GM10248 (cell line): ENCODE measurements around the gene BORCS6.

ENCODE experiments used
- CTCF ChIA-PET: fragments of 300-600 bp; sonication (Branson Sonifier 250); formaldehyde crosslinking; extraction: SDS; loops from one replicate; lab custom pipeline; 2021; ENCODE audit warnings: antibody characterized with exemption; lab: Yijun Ruan, JAX
- POLR2A ChIA-PET: fragments of 350-650 bp; sonication (Branson Sonifier 250); formaldehyde crosslinking; extraction: SDS; loops from one replicate; lab custom pipeline; 2020; ENCODE audit warnings: antibody characterized with exemption; lab: Yijun Ruan, JAX
- DNase-seq: peaks from one replicate; pipeline ENCODE4 v3.0.0; 2012; ENCODE audit errors: extremely low spot score
- CTCF ChIP-seq: IDR thresholded peaks from 2 replicates; pipeline ENCODE4 v1.5.1; 2012; ENCODE audit warnings: mild to moderate bottlenecking, low read depth; ENCODE audit errors: extremely low read depth, missing control alignments, control extremely low read depth

Gene BORCS6

GRCh38 chr17:8212312-8213180 lies 22.6 kb upstream of the BORCS6 start:
- CTCF ChIA-PET: interaction anchor here (1.0 to 4.2 kb wide), 3 partner anchors 10 to 54 kb away, joined by 3 to 18 read pairs (median 3); no protein-coding TSS in a partner anchor
- TF ChIP-seq CTCF: no peak
- POLR2A ChIA-PET: interaction anchor here (0.6 kb wide), 1 partner anchor 10 kb away, joined by 3 read pairs; no protein-coding TSS in a partner anchor
- DNase-seq: no peak

GRCh38 chr17:8210761-8211458 lies 20.9 kb upstream of the BORCS6 start:
- DNase-seq: no peak
- POLR2A ChIA-PET: interaction anchor here (0.7 to 2.0 kb wide), 7 partner anchors 9 to 73 kb away, joined by 3 to 18 read pairs (median 6); partner anchors contain the start of gene BORCS6
- no peak for TF ChIP-seq CTCF
- CTCF ChIA-PET: interaction anchor here (1.0 to 4.2 kb wide), 5 partner anchors 8 to 34 kb away, joined by 3 to 18 read pairs (median 5); no protein-coding TSS in a partner anchor

- ChIA-PET CTCF (interaction anchor here (1.0 to 4.2 kb wide), 7 partner anchors 9 to 34 kb away, joined by 3 to 18 read pairs (median 4); partner anchors contain the start of gene BORCS6), POLR2A (interaction anchor here (0.7 to 2.0 kb wide), 9 partner anchors 8 to 73 kb away, joined by 3 to 18 read pairs (median 5); partner anchors contain the start of gene BORCS6)
- DNase-seq: peak; percentile 96
- no peak for TF ChIP-seq CTCF
Measured at GRCh38 chr17:8209907-8210760, 20.2 kb upstream of the BORCS6 start, which contains the start of gene AURKB. TSS of gene AURKB (minus strand) at chr17:8210575. CDS start at chr17:8210224, 351 bp downstream.

- TF ChIP-seq CTCF: no peak
- no peak for DNase-seq
- CTCF ChIA-PET: interaction anchor here (0.9 to 1.2 kb wide), 2 partner anchors 15 to 85 kb away, joined by 3 read pairs; no protein-coding TSS in a partner anchor
- POLR2A ChIA-PET: no interaction called here
Measured at GRCh38 chr17:8206536-8206935, 16.6 kb upstream of the BORCS6 start.

GRCh38 chr17:8204761-8205555 lies 15.0 kb upstream of the BORCS6 start:
- CTCF ChIA-PET: interaction anchor here (1.0 to 1.1 kb wide), 2 partner anchors 11 to 15 kb away, joined by 3 read pairs; partner anchors contain the start of gene BORCS6
- no peak for TF ChIP-seq CTCF

More at GRCh38 chr17:8204761-8205555, 15.0 kb upstream of the BORCS6 start:
- POLR2A ChIA-PET: interaction anchor here (0.6 kb wide), 1 partner anchor 171 kb away, joined by 3 read pairs; no protein-coding TSS in a partner anchor
- no peak for DNase-seq
